GM19452 (cell line): ENCODE measurements around the gene TRIOBP.
"Not testable (repeated sequence)": the region's sequence is repeated elsewhere in the genome, so short reads cannot be mapped to it uniquely, and the experiment has no call there.

Experiments
- ATAC-seq: cut with Tn5 transposase; IDR thresholded peaks from one replicate; pipeline ENCODE4 v1.9.1; 2021; ENCODE audit not compliant: unreplicated experiment

The TRIOBP gene

GRCh38 chr22:37769056-37769455 lies 72.2 kb downstream of the TRIOBP start:
- ATAC-seq: no peak

DNA sequence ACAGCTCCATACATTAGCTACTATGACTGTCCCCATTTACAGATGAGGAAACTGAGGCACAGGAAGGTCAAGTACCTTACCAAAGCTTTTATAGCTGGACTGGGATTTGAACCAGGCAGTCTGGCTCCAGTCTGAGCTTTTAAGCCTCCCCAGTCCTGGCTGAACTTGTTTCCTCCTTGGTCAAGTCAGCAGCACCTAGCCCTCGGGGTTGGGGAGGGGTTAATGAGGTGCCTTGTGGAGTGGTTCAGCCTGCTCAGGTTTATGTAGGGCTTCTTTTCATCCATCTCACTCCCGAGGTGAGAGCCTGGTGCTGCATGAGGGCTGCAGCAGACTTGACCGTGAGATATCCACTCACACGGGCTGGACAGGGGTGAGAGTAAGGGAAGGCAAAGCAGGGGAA lies 74.2 kb downstream of the TRIOBP start:
- no peak for ATAC-seq

DNA sequence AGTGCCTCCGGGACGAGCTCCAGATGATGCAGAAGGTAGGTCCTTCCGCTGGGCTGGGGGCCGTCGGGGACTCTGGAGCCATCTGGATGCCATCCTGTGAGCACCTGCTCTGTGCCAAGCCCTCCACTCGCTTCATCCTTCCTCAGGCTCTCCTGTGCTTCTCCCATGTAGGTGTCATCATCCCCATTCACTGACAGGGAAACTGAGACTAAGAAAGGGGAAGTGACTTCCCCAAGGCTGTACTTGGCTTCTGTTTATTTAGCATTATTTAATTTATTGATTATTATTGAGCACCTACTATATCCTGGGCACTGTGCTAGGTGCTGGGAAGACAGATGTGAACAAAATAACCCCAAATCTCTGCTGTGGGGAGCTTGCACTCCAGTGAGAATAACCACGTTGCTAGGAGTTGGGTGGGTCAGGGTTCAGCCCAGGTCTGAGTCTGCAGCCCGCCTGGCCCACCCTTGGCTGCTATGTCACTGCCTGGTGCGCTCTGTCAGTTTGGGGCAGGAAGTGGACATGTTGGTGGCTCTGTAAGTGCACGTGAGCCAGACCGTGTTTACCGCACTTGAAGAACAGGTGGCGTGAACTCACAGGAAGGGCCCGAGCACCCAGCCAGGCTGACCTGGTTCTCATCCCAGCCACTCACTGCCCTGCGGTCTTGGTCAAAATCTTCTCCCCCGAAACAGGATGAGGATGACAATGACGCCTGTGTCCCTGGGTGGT lies 75.0 kb downstream of the TRIOBP start:
- ATAC-seq: no peak

GRCh38 chr22:37774728-37775127 lies 77.9 kb downstream of the TRIOBP start:
- ATAC-seq: no peak

- ATAC-seq: no peak
Observed at GRCh38 chr22:37775785-37776638, 79.2 kb downstream of the TRIOBP start.

GRCh38 chr22:37776639-37777005 lies 79.8 kb downstream of the TRIOBP start:
- ATAC-seq: no peak

- ATAC-seq: peak; percentile 76
Observed at GRCh38 chr22:37777122-37777687, 80.4 kb downstream of the TRIOBP start.

DNA sequence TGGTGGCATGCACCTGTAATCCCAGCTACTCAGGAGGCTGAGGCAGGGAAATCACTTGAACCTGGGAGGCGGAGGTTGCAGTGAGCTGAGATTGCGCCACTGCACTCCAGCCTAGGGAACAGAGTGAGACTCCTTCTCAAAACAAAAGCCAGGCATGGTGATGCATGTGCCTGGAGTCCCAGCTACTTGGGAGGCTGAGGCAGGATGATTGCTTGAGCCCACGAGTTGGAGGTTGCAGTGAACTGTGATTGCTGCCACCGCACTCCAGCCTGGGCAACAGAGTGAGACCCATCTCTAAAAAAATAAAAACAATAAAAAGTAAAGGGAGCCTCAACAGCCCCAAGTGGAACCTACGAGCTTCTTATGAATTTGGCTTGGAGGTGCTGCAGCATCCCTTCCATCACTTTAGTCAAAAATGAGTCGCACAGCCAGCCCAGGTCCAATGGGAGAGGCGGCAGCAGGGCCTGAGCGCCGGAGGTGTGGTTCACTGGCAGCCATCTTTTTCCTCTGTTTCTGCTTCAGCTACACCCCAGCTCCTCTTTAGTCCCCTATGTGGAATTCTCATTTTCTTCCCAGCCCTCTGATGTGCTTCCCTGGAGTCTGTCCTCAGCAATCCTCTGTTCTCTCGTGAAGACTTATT lies 81.6 kb downstream of the TRIOBP start:
- no peak for ATAC-seq

DNA sequence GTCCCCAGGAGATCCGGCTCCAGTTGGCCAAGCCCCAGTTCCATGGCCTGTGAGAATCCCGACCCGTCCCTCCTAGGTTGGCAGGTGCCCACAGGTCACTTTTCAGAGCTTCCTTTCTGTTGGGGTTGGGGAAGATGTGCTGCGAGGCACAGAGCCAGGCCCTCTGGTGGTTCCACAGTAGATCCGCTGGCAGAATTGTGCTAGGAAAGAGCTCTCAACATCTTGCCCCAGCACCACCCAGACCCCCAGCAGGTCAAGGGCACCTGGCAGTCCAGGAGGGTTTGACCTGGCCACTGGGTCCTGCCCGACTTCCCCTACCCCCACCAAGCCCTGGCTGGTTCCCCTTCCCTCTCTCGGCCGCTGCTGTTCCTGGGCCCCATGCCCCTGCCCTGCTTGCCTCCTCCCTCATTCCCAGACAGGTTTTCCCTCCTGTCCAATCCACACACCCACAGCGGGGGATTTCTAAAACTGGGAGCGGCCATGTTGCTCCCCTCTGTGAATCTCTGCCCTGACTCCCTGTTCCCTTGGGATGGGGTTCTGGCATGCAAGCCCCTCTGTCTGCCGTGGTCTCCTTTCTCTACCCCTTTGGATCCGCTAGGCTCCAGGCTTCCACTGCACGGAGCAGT lies 84.7 kb downstream of the TRIOBP start:
- ATAC-seq: no peak

DNA sequence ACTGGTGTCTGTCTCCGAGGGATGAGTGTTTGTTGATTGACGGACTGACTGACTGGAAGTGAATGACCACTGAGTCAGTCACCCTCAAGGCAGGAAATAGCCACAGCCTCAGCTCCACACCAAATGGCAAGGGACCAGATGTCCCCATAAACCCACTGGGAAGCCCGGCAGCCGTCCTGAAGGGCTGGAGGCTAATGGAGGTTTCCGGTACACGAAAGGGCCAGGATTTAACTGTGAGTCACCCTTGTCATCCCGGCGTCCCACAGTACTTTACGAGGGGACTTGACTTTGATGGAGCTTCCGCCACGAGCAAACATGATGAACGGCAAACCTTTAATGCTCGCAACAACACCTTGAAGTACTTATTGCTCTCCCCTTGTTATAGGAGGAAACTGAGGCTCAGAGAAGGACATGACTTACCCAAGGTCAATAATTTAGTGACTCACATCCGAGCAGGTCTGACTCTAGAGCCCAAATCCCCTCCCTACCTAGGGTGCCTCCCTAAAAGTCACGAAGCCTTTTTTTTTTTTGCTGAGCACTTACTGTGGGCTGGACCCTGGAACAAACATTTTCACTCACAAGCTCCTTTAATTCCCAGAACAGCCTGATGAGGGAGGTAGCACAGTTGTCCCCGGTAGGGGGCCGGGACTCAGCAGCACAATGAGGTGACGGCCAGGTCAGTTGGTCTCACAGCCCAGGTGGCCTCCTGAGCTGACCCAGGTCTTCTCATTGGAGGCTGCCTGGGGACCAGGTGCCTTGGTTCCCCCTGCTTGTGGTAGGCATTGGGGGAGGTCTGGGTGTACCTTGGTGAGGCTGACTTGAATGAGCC lies 85.7 kb downstream of the TRIOBP start:
- no peak for ATAC-seq

GRCh38 chr22:37784829-37785495 lies 88.1 kb downstream of the TRIOBP start:
- ATAC-seq: no peak

GRCh38 chr22:37790234-37790633 lies 93.4 kb downstream of the TRIOBP start:
- no peak for ATAC-seq

DNA sequence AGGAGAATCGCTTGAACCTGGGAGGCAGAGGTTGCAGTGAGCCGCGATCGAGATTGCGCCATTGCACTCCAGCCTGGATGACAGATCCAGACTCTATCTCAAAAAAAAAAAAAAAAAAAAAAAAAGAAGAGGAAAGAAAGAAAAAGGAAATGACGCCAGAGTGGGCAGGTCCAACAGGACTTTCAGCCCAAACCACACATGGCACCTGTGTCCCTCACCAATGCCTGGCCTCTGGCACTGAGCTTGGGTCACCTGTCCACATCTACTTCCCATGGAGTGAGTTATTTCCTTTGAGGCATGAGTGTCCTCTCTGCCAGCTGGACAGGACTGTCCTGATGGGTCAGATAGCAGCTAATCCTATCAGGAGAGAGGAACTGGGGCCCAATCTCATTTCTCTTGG lies 95.6 kb downstream of the TRIOBP start:
- no peak for ATAC-seq

DNA sequence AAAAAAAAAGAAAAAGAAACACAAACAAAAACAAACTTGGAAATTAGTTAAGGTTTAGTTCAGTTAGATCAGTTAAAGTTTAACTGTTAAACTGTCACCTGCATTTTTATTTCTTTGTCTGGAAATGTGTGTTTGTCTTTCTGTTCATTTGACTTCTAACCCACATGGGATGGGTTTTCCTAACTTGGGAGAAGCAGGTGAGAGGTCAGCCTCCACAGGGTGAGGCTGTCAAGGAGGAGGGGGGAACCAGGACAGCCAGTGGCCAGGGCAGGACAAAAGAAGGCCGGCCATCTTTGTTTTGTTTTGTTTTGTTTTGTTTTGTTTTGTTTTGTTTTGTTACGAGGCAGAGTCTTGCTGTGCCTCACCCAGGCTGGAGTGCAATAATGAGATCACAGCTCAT lies 97.5 kb downstream of the TRIOBP start:
- ATAC-seq: no peak

DNA sequence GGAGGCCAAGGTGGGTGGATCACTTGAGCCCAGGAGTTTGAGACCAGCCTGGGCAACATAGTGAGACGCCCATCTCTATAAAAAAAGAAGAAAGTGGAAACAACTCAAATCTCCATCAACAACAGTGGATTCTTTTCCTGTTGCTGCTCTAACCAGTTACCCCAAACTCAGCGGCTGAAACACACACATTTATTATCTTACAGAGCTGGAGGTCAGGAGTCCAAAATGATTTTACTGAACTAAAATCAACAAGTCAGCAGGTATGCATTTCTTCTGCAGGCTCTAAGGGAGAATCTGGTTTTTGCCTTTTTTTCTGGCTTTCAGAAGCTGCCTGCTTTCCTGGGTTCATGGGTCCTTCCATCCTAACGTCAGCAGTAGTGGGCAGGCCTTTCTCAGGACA lies 99.2 kb downstream of the TRIOBP start:
- ATAC-seq: no peak

DNA sequence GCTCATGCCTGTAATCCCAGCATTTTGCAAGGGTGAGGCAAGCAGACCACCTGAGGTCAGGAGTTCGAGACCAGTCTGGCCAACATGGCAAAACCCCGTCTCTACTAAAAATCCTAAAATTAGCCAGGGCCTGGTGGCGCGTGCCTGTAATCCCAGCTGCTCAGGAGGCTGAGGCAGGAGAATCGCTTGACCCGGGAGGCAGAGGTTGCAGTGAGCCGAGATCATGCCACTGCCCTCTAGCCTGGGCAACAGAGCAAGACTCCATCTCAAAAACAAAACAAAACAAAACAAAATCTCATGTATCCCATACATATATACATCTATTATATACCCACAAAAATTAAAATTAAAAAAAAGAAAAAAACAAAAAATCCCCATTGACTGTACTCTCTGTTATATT lies 100.4 kb downstream of the TRIOBP start:
- ATAC-seq: not testable (repeated sequence)

DNA sequence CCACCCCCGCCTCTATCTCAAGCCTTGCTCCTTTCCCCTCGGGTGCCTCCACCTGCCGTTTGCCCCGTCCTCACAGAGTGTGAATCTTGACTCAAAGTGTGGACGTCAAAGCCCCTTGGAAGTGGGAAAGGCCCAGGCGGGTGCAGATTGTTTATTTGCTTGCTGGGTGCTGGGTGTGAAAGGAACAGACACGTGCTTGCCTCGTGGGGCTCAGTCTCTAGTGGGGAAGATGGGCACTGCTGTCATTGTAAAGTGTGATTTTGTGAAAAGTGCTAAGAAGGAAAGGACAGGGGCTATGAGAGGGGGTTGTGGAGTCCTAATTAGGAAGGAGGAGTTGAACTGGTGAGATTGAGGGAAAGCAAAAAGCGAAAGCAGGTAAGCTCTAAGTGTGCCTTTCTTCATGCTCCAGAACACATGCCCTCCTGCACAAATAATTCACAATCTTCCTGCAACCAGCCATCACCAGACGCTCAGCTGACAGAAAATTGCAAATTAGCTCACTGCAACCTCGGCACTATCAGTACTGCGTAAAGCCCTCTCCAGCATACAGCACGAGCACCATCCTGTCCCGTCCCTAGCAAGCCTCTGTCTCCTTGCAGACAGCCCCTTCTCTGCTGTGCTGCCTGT lies 101.1 kb downstream of the TRIOBP start:
- ATAC-seq: no peak

DNA sequence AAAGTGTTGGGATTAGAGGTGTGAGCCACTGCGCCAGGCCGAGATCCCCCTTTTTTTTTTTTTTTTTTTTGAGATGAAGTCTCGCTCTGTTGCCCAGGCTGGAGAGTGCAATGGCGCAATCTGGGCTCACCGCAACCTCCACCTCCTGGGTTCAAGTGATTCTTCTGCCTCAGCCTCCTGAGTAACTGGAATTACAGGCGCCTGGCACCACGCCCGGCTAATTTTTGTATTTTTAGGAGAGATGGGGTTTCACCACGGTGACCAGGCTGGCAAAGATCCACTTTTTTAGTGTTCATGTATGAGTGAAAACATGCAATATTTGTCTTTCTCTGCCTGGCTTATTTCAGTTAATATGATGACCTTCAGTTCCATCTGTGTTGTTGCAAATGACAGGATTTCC lies 103.1 kb downstream of the TRIOBP start:
- not testable (repeated sequence) for ATAC-seq

DNA sequence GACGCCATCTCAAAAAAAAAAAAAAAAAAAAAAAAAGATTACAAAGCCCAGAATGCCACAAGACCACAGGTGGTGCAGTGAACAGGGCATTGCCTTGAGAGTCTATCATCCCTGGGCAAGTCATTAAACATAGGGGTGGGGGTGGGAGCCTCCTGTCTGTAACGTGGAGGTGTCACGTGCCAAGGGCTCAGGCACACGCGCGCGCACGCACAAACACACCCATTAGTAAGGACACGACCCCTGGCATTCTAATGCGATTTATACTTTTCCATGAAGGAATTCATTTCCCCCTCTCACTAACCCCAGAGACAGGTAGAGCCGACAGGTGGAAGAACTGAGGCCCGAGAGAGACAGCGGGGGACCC lies 105.1 kb downstream of the TRIOBP start:
- no peak for ATAC-seq
